Right renal pelvis (tissue), 4 donors: ENCODE measurements around the gene TPST1. TPM values are rescaled to one million over a fixed set of nuclear protein-coding genes. Genes with fewer than 3 reads are reported as not detected.

Source experiments
- polyA plus RNA-seq, 4 donors: library from polyadenylated mRNA; unstranded; fragments of 120-200 nt; gene quantifications; one replicate each; pipeline ENCODE4 v1.2.1, GENCODE V29; 2013; ENCODE audit not compliant: insufficient read length in 4 of 4

TPST1 gene
- polyA plus RNA-seq, 4 donors = 45.8 to 54.3 (median 49.6) TPM

Other genes starting within 250 kb of the TPST1 start
- 10 to 100 TPM; 71.3 to 85.5 (median 76.8) TPM for gene GUSB, start 223.1 kb upstream of the TPST1 start, polyA plus RNA-seq
- 10 to 100 TPM; 25.1 to 34.4 (median 28.9) TPM for gene ASL, start 129.5 kb upstream of the TPST1 start, polyA plus RNA-seq
- 10 to 100 TPM; 25.9 to 31.7 (median 28.2) TPM for gene CRCP, start 90.5 kb upstream of the TPST1 start, polyA plus RNA-seq